Middle frontal gyrus (tissue), 1 donor: Measurements from ENCODE around the gene TMEM184B.

Experiments used
- DNase-seq: peaks from one replicate; pipeline ENCODE4 v3.0.0-alpha.2; 2015; ENCODE audit warnings: low spot score; ENCODE audit errors: extremely low spot score

TMEM184B gene

DNA sequence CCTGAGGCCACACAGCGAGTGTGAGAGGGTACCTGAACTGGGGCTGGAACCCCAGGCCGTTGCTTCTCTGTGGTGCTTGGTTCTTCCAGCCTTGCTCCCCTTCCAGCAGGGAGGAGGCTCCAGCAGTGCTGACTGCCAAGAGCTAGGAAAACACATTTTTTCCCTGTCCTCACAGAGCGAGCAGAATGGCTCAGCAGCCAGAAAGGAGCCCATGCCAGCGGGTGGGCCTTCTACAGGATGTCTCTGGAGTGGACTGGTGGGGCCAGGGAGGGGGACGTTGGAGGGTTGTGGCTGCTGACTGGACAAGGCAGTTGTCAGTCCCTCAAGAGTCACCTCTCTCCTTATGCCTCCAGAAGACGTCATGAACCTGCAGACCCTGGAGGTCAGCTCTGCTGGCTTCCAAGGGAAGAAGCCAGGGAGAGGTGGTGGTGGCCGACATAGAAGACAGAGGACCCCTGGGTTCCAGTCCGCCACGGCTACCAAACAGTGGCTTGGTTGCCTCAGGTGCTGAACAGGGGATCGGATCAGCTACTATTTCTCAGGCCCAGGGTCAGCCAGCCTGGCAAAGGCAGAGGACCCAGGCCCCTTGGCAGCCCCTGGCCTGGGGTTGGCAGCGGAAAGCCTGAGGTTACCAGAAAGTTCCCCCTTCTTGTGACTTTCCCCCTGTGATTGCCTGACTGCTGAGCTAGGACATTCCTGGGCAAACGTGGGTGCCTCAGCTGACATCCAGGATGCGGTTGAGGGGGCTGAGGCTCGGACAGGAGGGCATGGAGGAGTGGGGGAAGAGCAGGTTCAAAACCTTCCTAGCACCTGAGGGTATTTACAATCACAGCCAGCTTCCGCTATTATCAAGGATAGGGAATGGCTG, 67.3 kb downstream of the TMEM184B start:
- DNase-seq, result no peak

DNA sequence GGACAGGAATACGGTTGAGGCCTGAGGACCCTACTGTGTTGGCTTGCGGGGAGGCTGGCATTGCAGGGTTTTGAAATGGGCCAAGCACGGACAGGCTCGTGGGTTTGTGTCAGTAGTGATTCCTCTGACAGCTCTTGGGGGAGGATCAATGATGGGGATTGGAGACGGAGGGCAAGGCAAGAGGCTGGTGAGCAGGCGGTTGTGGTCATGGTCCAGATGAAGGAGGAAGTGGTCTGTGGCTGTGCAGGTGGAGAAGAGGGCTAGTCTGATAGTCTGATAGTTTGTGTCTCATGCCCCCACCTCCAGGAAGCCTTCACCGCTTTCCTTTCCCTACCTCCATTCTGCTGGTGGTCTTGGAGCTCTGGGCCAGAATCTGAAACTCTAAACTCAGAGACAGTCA, 68.0 kb downstream of the TMEM184B start:
- DNase-seq, result no peak

DNA sequence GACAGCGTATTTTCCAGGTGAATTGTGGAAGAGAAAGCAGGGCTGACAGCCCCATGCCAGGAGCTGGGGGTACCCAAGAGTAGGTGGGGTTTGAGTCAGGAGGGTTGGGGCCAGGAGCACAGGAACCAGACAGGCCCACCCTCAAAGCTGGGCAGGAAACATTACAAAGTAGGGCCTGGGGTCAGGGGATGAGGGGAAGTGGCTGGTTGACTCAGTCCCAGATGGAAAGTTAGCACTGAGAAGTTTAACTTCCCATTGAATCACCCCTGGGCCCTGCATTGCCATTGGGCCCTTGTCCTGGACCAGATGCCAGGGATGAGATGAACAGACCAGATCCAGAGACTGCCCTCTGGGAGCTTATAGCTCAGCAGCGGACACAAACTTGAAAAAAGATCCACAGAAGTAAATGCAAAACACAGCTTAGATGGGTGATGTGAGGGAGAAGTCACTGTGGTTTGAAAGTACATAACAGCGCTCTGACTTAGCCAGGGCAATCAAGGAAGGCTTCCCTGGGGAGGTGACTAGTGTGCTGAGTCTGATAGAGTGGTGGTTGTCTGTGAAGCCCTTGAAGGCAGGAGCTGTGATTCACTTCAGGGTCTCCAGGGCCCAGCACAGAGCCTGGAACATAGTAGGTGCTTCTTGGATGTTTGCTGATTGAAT, 68.8 kb downstream of the TMEM184B start:
- DNase-seq, result no peak

DNA sequence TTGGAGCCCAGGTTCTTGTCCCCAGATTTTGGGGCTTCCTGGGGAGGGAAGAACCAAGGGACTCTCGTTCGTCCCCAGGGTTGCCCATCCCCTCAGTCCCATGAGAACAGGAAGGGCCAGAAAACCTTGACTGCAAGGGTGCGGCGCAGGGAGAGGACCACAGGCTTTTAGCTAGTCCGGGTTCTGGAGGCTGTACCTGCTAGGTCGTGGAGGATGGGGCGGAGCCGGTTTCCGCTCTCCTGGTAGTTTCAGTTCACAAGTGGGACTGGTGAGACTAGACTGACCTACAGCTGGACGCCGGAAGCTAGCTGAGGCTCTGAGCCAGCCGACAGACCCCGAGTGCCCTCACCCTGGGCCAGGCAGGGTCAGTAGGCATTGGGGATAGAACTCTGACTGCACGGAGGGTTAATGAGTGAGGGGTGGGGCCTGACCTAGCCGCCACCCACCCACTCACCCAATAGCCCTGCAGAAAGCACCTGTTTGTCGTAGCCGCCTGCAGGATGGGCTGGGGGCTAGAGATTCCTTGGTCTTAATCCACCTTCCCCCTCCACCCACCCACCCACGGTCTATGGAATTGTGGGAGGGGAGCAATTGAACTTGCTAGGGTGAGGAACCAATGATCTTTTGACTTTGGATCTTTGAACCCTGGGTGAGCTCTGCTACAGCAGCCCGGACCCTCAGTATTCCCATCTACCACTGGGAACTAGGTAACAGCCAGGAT, 69.6 kb downstream of the TMEM184B start:
- DNase-seq, result no peak

DNA sequence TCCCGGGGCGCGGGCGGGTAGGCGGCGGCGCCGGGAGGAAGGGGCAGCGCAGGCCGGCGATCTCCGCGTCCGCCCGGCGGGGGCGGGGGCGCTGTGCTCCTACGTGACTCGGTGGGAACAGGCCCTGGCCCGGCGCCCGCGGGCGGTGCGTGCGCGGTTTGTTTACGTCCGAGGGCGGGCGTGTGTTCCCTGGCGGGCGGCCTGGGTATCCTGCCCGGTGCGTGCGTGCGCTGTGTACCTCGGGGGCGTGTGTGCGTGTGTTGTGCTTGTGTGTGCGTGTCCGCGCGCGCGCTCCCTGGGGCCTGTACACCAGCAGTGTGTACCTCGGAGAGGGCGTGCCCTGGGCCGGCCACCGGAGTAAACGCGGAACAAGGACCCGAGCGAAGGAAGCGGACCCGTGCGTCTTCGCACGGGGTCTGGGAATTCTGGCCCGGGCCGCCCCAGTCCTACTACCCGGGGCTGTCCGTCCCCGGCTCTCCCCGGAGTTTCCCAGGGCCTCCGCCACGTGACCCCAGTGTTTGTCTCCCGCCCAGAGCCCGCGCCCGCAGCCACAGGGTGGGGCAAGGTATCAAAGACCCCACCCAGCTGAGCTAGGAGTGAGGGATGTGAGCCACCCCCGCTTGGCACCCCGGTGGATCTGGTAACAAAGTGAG, 70.2 kb downstream of the TMEM184B start:
- no peak for DNase-seq

DNA sequence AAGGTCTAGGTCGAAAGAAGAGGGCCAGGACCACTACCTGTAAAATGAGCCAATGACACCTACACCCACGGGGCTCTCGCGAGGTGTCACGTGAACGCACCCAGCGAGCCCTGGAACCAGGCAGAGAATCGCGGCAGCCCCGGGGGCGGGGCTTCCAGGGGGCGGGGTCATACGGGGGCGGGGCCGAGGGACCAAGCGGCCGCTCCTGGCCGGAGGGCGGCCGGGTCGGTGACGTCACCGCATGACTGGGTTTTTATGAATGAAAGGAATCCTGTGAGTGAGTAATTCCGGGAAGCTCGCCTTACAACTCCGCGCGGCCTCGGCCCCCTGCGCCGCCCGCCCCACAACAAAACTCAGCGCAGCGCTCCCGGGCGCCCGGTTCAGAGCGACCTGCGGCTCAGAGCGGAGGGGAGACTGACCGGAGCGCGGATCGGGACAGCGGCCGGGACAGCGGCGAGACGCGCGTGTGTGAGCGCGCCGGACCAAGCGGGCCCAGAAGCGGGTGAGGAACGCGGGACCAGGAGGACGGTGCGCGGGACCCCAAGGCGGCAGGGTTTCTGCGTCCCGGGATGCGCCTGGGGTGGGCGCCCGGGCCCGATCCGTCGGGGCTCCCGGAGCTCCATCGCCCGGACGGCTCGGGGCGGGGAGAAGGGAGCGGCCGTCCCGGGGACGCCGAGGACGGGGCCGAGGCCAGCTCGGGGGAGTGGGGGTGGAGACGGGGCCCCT, 70.9 kb downstream of the TMEM184B start, which contains the start of gene MAFF:
TSS of gene MAFF (plus strand) at position 284 of the 726 bp plus-strand sequence. CDS start 11,860 bp downstream, outside the sequence.
- peak; percentile 73 for DNase-seq

DNA sequence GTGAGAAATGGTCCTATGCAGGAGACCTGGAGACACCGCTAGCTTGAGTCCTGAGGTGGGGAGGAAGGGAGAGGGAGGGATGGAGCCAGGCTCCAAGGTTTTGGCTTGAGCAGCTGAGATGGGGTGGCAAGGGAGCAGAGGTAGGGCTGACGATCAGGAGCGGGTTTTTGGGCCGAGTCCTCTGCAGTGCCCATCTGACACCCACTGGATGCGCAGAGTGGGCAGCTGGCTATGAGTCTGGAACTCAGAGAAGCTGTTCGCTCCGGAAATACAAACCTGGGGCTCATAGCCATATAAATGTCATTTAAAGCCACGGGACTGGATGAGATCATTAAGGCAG, 71.5 kb downstream of the TMEM184B start:
- no peak for DNase-seq

DNA sequence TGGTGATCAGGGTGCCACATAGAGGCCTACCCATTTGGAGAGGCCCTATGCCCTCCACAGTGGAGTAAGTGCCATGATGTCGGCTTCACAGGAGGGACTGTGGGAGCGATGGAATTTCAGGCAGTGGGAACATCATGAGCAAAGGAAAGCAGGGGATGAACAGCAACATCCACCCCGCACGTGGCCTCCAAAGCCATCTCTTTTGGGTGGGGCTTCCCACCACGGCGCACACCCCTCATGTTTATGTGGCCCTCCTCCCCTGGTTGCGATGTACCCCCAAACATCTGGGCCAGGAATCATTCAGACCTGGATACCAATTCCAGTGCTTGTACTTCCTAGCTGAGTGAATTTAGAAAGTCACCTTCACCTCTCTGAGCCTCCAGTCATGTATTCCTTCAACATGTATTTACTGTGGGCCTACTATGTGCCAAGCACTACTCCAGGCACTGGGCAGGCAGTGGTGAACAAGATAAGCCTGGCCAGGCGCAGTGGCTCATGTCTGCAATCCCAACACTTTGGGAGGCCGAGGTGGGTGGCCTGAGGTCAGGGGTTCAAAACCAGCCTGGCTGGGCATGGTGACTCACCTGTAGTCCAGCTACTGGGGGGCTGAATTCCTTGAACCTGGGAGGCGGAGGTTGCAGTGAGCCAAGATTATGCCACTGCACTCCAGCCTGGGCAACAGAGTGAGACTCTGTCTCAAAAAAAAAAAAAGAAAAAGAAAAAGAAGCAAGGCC, 72.8 kb downstream of the TMEM184B start:
- no peak for DNase-seq

DNA sequence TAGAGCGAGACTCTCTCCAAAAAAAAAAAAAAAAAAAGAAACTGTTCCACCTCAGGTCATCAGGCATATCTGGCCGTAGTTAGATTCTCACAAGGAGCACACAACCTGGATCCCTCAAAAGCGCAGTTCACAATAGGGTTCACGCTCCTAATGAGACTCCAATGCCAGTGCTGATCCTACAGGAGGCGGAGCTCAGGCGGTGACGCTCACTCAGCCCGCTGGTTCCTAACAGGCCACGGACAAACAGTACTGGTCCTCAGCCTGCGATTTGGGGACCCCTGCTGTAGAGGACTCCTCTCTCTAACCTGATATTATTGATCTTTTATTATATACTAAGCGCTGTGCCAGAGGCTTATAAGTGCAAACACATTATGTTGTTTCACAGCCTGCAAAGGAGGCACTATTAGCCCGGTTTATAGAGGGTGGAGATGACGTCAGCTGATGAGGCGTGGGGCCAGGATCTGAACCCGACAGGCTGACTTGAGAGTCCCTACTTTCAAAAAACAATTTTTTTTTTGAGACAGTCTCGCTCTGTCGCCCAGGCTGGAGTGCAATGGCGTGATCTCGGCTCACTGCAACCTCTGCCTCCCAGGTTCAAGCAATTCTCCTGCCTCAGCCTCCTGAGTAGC, 75.9 kb downstream of the TMEM184B start:
- no peak for DNase-seq

DNA sequence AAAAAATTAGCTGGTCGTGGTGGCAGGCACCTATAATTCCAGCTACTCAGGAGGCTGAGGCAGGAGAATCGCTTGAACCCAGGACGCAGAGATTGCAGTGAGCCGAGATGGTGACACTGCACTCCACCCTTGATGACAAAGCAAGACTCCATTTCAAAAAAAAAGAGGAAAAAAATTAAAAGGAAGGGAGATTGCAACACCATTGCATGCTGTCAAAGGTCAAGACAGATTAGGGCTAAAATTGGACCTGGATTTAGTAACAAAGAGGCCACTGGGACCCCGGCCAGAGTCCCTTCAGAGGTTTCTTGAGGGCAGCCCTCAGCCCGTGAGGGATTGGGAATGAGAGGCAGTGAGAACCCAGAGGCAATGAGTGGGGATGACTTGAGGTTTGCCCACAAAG, 79.2 kb downstream of the TMEM184B start:
- no peak for DNase-seq

DNA sequence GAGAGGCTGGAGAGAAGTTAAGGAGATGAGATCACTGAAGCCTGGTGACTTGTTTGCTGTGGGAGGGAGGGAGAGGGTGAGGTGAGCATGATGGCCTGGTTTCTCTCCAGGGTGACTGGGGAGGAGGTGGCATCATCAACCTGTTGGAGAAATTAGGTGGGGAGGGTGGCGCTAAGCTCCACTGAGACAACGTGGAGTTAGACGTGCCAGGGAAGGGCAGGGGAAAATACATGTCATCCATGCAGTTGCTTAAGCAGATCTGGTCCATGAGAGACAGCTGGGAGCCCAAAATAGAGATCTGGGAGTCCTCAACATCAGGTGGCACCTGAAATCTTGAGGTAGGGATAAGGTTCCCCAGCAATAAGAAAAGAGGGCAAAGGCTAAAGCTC, 80.3 kb downstream of the TMEM184B start:
- no peak for DNase-seq

DNA sequence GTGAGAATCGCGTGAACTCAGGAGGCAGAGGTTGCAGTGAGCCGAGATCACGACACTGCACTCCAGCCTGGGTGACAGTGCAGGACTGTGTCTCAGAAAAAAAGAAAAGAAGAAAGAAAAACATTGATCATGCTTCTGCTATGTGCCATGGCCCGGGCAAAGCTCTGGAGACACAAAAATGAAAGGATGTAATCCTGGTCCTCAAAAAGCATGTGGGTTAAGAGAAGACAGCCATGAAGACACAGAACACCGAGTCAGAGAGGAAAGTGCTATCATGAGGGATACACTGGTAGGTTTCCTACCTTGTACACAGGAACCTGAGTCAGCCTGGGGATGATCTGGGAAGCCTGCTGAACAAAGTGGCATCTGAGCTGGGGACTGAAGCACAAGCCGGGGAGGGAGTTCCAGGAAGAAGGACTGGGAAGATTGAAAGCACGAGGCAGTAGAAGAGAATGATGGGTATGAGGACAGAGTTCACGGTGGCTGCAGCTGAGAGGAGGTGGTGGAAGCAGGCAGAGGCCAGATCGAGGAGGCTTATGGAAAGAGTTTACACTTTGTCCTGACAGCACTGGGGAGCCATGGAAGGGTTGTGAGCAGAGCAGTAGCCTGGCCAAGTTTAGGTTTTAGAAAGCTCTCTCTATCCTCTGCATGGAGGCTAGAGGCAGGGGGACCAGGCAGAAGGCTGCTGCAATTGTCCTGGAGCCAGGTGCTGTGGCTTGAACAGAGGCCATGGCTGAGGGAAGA, 80.9 kb downstream of the TMEM184B start:
- no peak for DNase-seq

DNA sequence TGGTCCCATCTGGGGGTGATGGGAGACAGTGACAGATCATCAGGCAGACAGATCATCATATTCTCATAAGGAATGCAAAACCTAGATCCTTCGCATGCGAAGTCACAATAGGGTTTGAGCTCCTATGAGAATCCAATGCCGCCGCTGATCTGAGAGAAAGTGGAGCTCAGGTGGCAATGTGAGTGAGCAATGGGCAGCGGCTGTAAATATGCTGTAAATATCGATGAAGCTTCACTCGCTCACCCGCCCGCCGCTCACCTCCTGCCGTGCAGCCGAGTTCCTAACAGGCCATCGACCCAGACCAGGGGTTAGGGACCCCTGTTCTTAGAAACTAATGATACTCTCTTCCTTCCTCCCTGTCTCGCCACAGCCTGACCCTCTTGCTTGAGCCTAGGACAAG, 81.8 kb downstream of the TMEM184B start:
- no peak for DNase-seq

DNA sequence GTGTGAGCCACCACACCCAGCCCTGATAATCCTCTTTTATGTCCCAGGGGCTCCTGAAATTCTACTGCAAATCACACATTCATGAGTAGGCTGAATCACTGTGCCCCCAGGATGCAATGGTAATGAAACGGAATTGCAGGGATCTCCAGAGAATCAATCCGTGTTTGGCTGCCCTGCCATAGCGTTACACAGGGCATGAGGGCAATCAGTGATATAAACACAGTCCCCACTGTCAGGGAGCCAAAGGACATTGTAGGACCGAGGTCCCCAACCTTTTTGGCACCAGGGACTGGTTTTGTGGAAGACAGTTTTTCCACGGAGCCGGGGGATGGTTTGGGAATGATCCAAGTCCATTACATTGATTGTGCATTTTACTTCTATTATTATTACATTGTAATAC, 82.2 kb downstream of the TMEM184B start:
- no peak for DNase-seq

DNA sequence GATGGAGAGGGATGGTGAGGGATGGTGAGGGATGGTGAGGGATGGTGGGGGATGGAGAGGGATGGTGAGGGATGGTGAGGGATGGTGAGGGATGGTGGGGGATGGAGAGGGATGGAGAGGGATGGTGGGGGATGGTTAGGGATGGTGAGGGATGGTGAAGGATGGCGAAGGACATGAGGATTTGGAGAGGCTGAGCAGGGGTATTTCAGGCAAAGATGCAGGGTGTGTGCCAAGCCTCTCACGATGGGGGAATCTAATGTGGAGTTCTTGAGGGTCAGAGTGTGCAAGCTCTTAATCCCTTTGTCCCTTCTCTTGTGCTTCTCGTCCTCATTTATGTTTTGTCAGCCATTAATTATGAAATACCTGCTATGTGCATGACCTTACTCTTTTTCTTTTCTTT, 83.7 kb downstream of the TMEM184B start:
- no peak for DNase-seq

DNA sequence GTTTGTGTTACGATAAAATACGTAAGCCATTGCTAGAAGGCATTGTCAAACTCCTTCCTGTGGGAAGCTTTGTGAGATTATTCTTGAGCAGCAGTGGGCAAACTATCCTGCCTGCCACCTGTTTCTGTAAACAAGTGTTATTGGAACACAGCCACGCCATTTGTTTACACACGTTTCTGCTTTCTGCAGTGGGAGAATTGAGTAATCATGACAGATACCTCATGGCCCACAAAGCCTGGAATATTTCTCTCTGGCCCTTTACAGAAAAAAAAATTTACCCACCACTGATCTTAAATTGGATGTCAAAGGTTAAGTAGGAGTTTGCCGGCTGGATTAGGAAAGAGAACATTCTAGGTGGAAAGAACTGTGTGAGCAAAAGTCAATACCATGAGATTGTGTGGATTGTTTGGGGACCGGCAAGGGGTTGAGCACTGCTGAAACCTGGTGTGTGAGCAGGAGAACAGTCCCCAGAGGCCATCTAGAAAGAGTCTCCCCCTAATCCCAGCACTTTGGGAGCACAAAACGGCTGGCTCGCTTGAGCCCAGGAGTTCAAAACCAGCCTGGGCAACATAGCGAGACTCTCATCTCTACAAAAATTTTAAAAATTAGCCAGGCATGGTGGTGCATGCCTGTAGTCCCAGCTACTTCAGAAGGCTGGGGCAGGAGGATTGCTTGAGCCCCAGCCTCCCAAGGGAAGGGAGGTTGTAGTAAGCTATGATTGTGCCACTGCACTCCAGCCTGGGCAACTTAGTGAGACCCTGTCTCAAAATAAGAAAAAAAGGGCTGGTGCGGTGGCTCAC, 85.2 kb downstream of the TMEM184B start:
- no peak for DNase-seq

DNA sequence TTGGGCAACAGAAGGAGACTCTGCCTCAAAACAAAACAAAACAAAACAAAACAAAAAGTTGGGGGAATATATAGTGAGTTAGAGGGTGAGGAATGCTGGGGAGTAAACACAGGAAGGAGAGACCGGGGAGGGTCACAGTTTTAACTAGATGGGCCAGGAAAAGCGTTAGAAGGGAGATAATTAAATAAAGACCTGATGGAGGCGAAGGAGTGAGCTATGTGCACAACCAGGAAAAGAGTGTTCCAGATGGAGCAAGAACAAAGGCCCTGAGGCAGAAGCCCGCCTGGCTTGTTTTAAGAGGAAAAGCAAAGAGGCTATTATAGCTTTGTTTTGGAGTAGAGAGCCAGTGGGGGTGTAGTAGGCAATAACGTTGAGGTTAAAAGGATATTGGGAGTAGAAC, 86.4 kb downstream of the TMEM184B start:
- no peak for DNase-seq

DNA sequence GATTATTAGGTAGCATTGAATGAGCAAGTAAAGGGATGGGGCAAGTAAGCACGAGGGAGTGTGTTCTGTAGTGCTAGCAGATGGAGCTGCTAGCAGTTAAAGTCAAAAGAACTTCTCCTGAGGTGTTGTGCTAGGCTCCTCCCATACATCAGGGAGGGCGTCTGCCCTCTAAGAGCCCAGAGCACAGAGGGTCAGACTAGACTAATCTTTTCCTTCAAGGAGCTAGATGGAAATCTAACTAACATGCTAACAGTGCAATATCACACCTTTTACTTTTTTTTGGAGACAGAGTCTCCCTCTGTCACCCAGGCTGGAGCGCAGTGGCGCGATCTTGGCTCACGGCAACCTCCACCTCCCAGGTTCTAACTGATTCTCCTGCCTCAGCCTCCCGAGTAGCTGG, 88.0 kb downstream of the TMEM184B start:
- DNase-seq, result no peak
